Neural progenitor cell (in vitro differentiated cells): Measurements from ENCODE around the gene DDX27. TPM values are rescaled to one million over a fixed set of nuclear protein-coding genes. Genes with fewer than 3 reads are reported as not detected.
"Not testable (repeated sequence)": the region's sequence is repeated elsewhere in the genome, so short reads cannot be mapped to it uniquely, and the experiment has no call there.

Experiments used
- DNase-seq: peaks from one replicate; pipeline ENCODE4 v3.0.0-alpha.2; 2016; ENCODE audit warnings: low spot score
- H2AFZ ChIP-seq: fragments of 200-600 bp; sonication (generic); replicated peaks from 2 replicates; pipeline ENCODE4 v1.6.1; 2016; ENCODE audit warnings: antibody characterized with exemption
- H3F3A ChIP-seq: fragments of 200-600 bp; sonication (generic); 2 replicates; pipeline ENCODE4 v1.6.1; 2016; ENCODE audit warnings: antibody characterized with exemption, low read depth
- H3K27ac ChIP-seq: fragments of 200-600 bp; sonication (generic); 2 replicates; pipeline ENCODE4 v1.5.1; 2016; ENCODE audit warnings: mild to moderate bottlenecking
- H3K27me3 ChIP-seq: fragments of 200-600 bp; sonication (generic); 2 replicates; pipeline ENCODE4 v1.6.1; 2016; ENCODE audit warnings: mild to moderate bottlenecking, moderate library complexity
- H3K36me3 ChIP-seq: fragments of 200-600 bp; sonication (generic); 2 replicates; pipeline ENCODE4 v1.5.1; 2016
- H3K4me1 ChIP-seq: fragments of 200-600 bp; sonication (generic); 2 replicates; pipeline ENCODE4 v1.6.1; 2016; ENCODE audit warnings: mixed run types
- H3K4me2 ChIP-seq: fragments of 200-600 bp; sonication (generic); 2 replicates; pipeline ENCODE4 v1.6.1; 2016
- H3K4me3 ChIP-seq: fragments of 200-600 bp; sonication (generic); 2 replicates; pipeline ENCODE4 v1.5.1; 2016
- H3K79me2 ChIP-seq: fragments of 200-600 bp; sonication (generic); 2 replicates; pipeline ENCODE4 v1.6.1; 2016; ENCODE audit warnings: low read depth
- H3K9ac ChIP-seq: fragments of 200-600 bp; sonication (generic); 2 replicates; pipeline ENCODE4 v1.6.1; 2016
- H3K9me3 ChIP-seq: fragments of 200-600 bp; sonication (generic); 2 replicates; pipeline ENCODE4 v1.5.1; 2016; ENCODE audit warnings: low read depth
- H4K20me1 ChIP-seq: fragments of 200-600 bp; sonication (generic); 2 replicates; pipeline ENCODE4 v1.6.1; 2016; ENCODE audit warnings: low read depth
- H3K27ac Mint-ChIP-seq: 3 replicates; pipeline ENCODE4 v1.8.0; 2021; ENCODE audit warnings: mixed read lengths
- H3K27me3 Mint-ChIP-seq: 2 replicates; pipeline ENCODE4 v1.8.0; 2022; ENCODE audit warnings: low read depth, mild to moderate bottlenecking, inconsistent platforms, moderate library complexity, mixed read lengths; ENCODE audit not compliant: insufficient read depth
- H3K36me3 Mint-ChIP-seq: 3 replicates; pipeline ENCODE4 v1.8.0; 2021; ENCODE audit warnings: mixed read lengths
- H3K4me1 Mint-ChIP-seq: 3 replicates; pipeline ENCODE4 v1.8.0; 2021; ENCODE audit warnings: mixed read lengths
- H3K4me3 Mint-ChIP-seq: 3 replicates; pipeline ENCODE4 v1.8.0; 2021; ENCODE audit warnings: mild to moderate bottlenecking, moderate library complexity, mixed read lengths
- H3K9me3 Mint-ChIP-seq: 3 replicates; pipeline ENCODE4 v1.8.0; 2020; ENCODE audit warnings: mixed read lengths
- EZH2 ChIP-seq: fragments of 200-600 bp; sonication (generic); IDR thresholded peaks from 2 replicates; pipeline ENCODE4 v1.6.1; 2017; ENCODE audit warnings: antibody characterized with exemption, mild to moderate bottlenecking, moderate library complexity
- EZH2phosphoT487 ChIP-seq: fragments of 200-600 bp; sonication (generic); IDR thresholded peaks from 2 replicates; pipeline ENCODE4 v1.6.1; 2017; ENCODE audit warnings: antibody characterized with exemption
- total RNA-seq: library from RNA; depleted of rRNA; stranded (reverse); fragments of >200 nt; gene quantifications from 2 replicates; pipeline ENCODE4 v1.2.3, GENCODE V29; 2015; ENCODE audit warnings: low replicate concordance
- TF ChIP-seq, protein P1 (sequence below): fragments of 200-600 bp; sonication (generic); IDR thresholded peaks from 2 replicates; pipeline ENCODE4 v1.5.1; 2017; ENCODE audit warnings: antibody characterized with exemption, mild to moderate bottlenecking

The DDX27 gene
- total RNA-seq, 1 donor from 2014 or later, result 27.3 TPM

- Mint-ChIP-seq H3K27me3 (no peaks in the 10 kb centered on the region), H3K36me3 (peaks cover 7% of the 10 kb centered on the region), H3K9me3 (no peaks in the 10 kb centered on the region), H3K27ac (peak overlapping the region; percentile 63), H3K4me1 (peaks cover 23% of the 10 kb centered on the region), H3K4me3 (peak overlapping the region; percentile 94)
- H3K27ac ChIP-seq, result peak overlapping the region; percentile 86
- no peaks in the 10 kb centered on the region for H3K27me3 ChIP-seq
- no peak overlapping the region for H2AFZ ChIP-seq
- peaks cover 6% of the 10 kb centered on the region for H3K4me1 ChIP-seq
- peak overlapping the region; percentile 84 for H3K9ac ChIP-seq
- no peaks in the 10 kb centered on the region for H3F3A ChIP-seq
- H3K4me2 ChIP-seq, result peak overlapping the region; percentile 93
- H3K4me3 ChIP-seq, result peak overlapping the region; percentile 96
- peaks cover 57% of the 10 kb centered on the region for H3K79me2 ChIP-seq
- no peaks in the 10 kb centered on the region for H3K9me3 ChIP-seq
- H3K36me3 ChIP-seq, result no peaks in the 10 kb centered on the region
- H4K20me1 ChIP-seq, result peaks cover 53% of the 10 kb centered on the region
- TF ChIP-seq, protein P1, sequence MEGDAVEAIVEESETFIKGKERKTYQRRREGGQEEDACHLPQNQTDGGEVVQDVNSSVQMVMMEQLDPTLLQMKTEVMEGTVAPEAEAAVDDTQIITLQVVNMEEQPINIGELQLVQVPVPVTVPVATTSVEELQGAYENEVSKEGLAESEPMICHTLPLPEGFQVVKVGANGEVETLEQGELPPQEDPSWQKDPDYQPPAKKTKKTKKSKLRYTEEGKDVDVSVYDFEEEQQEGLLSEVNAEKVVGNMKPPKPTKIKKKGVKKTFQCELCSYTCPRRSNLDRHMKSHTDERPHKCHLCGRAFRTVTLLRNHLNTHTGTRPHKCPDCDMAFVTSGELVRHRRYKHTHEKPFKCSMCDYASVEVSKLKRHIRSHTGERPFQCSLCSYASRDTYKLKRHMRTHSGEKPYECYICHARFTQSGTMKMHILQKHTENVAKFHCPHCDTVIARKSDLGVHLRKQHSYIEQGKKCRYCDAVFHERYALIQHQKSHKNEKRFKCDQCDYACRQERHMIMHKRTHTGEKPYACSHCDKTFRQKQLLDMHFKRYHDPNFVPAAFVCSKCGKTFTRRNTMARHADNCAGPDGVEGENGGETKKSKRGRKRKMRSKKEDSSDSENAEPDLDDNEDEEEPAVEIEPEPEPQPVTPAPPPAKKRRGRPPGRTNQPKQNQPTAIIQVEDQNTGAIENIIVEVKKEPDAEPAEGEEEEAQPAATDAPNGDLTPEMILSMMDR, result no peak
- no peak for TF ChIP-seq EZH2phosphoT487
- TF ChIP-seq EZH2, result no peak
- peak; percentile 70 for DNase-seq
These were observed 31.8 kb upstream of the DDX27 start for GRCh38 chr20:49187330-49187850.

DNA sequence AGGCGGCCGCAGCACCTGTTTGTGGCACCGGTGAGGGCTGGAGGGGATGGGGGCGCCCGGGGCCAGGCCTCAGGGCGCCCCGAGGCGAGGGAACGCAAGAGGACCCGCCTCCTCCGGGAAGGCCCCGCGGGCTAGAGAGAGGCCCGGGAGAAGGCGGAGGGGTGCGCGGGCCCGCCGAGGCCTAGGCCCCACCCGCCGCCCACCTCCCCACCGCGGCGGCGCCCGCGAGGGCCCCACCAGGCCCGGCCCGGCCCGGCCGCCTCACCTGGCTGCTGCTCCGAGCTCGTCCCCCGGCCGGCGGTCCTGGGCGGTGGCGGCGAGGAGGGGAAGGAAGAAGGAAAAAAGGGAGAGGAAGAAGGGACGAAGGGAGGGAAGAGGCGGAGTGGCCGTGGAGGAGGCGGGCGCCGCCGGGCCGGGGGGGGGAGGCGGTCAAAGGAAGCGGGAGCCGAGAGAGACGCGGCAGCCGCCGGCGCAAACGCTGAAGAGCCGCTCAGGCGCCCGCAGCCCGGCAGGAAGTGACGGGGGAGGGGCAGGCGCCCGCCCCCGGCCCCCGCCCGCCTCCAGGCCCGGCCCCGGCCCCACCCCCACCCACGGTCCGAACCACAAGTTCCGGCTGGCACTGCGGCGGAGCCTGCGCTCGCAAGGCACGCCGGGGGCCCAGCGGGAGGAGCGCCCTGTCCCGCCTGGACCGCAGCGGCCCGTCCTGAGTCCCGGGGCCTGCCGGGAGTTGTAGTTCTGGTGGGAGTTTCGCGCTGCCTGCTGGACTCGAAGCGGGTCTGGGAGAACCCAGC lies 31.2 kb upstream of the DDX27 start, which contains the start of gene STAU1:
Gene STAU1, minus strand, starts transcription at position 484 of the 791 bp plus-strand sequence. CDS start 22,133 bp downstream, outside the sequence.
- no peaks in the 10 kb centered on the region for H3K9me3 Mint-ChIP-seq
- peaks cover 6% of the 10 kb centered on the region for H3K4me1 ChIP-seq
- peak; percentile 99 for DNase-seq
- H3K4me3 ChIP-seq, result peak within 1 kb of the TSS; percentile 96
- H3K27ac Mint-ChIP-seq, result peak within 1 kb of the TSS; percentile 63
- H3K4me3 Mint-ChIP-seq, result peak within 1 kb of the TSS; percentile 94
- peak within 1 kb of the TSS; percentile 86 for H3K27ac ChIP-seq
- H3K79me2 ChIP-seq, result peaks cover 51% of the 10 kb centered on the region
- H3K27me3 Mint-ChIP-seq, result no peaks in the 10 kb centered on the region
- H3K9ac ChIP-seq, result peak within 1 kb of the TSS; percentile 84
- H3K4me1 Mint-ChIP-seq, result peaks cover 18% of the 10 kb centered on the region
- H2AFZ ChIP-seq, result peak within 1 kb of the TSS; percentile 94
- H3K27me3 ChIP-seq, result no peaks in the 10 kb centered on the region
- H3K4me2 ChIP-seq, result peak within 1 kb of the TSS; percentile 93
- H3K36me3 Mint-ChIP-seq, result peaks cover 7% of the 10 kb centered on the region
- TF ChIP-seq EZH2phosphoT487 (no peak), EZH2 (no peak)
- TF ChIP-seq, protein P1, result no peak
- no peaks in the 10 kb centered on the region for H3K9me3 ChIP-seq
- H3K36me3 ChIP-seq, result no peaks in the 10 kb centered on the region
- H4K20me1 ChIP-seq, result peaks cover 46% of the 10 kb centered on the region
- H3F3A ChIP-seq, result no peaks in the 10 kb centered on the region

DNA sequence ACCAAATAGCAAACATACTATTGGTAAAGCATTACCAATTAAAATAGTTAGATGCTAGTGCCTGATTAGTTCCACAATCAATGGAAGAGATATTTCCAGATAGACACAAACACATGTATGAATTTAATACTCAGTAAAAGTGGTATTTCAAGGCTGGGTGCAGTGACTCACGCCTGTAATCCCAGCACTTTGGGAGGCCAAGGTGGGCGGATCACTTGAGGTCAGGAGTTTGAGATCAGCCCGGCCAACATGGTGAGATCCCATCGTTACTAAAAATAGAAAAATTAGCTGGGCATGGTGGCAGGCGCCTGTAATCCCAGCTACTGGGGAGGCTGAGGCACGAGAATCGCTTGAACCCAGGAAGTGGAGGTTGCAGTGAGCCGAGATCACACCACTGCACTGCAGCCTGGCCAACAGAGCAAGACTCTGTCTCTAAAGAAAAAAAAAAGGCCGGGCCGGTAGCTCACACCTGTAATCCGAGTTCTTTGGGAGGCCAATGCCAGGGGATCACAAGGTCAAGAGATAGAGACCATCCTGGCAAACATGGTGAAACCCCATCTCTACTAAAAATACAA lies 26.2 kb upstream of the DDX27 start:
- H3K27ac ChIP-seq, H3K36me3 ChIP-seq, H3K9ac ChIP-seq, H3K9me3 Mint-ChIP-seq, H3K9me3 ChIP-seq, H2AFZ ChIP-seq, H3K27ac Mint-ChIP-seq, H3K27me3 Mint-ChIP-seq, H3K36me3 Mint-ChIP-seq, H3K79me2 ChIP-seq, H3K4me1 ChIP-seq, H4K20me1 ChIP-seq, H3K4me2 ChIP-seq, H3F3A ChIP-seq, H3K4me3 Mint-ChIP-seq, H3K27me3 ChIP-seq, H3K4me3 ChIP-seq, H3K4me1 Mint-ChIP-seq, DNase-seq: not testable (repeated sequence)
